DND-41 (cell line): ENCODE measurements around the gene INAFM2.

Experiments
- CTCF ChIP-seq: IDR thresholded peaks from 2 replicates; pipeline ENCODE4 v1.5.1; 2012; ENCODE audit warnings: borderline replicate concordance, low read length, moderate library complexity, mild to moderate bottlenecking; ENCODE audit not compliant: poor library complexity, severe bottlenecking; ENCODE audit errors: extremely low read depth
- EZH2 ChIP-seq: IDR thresholded peaks from 3 replicates; pipeline ENCODE4 v1.6.1; 2012; ENCODE audit warnings: borderline replicate concordance, low read depth, mild to moderate bottlenecking, moderate library complexity, low read length, inconsistent platforms; ENCODE audit not compliant: severe bottlenecking

- TF ChIP-seq CTCF: no peak
- no peak for TF ChIP-seq EZH2
Observed at GRCh38 chr15:40302981-40303380, 20.5 kb upstream of the INAFM2 start.
